AG20443 (cell line): ENCODE data around the gene RFXANK.

ENCODE experiments used
- DNase-seq: peaks from one replicate; pipeline ENCODE4 v3.0.0; 2012; ENCODE audit warnings: low spot score, mixed read lengths

The RFXANK gene

DNA sequence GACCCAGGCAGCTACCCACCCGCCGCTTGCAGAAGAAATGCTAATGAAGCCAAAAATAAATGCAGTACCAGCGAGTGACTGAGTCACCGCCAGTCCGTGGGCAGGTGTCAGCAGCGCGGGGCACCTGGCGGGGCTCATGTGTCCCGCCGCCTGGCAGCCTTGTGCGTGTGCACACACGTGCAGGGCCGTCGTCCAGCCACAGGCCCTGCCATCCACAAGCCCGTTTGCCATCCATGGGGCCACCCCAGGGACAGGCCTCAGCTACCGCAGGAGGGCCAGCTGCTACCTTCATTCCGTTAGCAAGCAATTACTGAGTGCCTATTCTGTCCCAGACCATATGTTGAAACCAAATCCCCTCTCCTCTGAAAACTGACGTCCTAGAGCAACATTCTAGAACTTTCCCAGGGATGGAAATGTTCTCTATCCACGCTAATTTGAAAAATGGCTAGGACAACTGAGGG, 40.2 kb downstream of the RFXANK start:
- DNase-seq = no peak

DNA sequence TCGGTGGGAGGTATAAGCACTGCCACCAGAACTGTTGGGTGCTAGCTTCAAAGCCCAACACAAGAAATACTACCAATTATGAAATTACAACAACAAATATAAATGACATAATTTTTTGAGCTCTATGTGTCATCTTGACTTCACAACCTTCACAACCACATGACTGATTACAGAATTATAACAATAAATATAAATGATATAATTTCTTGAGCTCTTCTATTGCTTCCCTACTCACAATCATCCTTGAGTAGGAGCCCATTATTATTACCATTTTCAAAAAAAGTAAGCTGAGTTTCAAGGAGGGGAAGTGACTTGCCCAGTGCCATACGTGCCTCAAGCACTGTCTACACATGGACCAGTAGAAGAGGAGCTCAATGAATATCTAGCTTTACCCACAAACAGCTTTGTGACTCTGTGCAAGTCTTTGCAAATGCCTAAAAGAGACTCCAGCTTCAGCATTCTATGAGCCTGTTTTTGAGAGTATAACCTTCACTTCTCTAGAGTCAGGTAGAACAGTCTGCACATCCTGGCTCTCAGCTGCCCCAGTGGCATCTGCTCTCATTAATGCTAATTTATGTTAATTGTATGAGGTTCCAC, 42.3 kb downstream of the RFXANK start:
- DNase-seq = no peak

DNA sequence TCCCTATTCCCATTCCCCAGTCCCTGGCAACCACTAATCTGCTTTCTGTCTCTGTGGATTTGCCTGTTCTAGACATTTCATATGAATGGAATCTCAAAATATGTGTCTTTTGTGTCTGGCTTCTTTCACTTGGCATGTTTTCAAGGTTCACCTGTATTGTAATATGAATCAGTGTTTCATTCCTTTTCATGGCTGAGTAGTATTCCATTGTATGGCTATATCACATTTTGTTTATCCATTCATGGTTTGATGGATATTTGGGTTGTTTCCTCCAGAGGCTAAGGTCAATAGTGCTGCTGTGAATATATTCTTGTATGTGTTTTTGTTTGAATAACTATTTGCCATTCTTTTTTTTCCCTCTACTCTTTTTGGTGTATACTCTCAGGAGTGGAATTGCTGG, 44.1 kb downstream of the RFXANK start:
- no peak for DNase-seq

DNA sequence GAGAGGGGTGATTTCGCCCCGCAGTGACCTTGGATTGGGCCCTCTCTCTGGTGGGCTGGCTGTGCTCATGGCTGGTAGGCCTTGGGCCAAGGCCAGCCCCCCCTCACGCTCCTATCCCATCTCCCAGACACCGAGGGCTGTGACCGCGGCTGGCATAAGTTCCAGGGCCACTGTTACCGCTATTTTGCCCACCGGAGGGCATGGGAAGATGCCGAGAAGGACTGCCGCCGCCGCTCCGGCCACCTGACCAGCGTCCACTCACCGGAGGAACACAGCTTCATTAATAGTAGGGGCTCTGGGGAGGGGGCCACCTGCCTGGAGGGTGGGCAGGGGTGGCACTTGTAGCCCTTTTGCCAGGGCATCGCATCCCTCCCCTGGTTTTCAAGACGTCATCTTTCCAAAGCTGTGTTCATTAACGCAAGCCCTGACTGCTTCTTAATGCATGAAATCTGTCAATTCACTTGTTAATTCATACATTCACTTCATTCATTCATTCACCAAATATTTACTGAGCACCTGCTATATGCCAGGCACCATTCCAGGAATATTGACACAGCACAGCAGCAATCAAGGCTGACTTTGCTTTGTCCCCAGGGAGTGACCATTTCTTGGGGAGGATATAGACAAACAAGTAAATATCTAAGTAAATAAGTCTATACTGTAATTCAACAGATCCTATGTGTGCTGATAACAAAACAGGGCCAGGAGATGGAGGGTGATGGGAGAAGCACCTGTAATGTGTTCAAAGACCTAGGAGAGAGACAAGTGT, 46.3 kb downstream of the RFXANK start:
- no peak for DNase-seq

DNA sequence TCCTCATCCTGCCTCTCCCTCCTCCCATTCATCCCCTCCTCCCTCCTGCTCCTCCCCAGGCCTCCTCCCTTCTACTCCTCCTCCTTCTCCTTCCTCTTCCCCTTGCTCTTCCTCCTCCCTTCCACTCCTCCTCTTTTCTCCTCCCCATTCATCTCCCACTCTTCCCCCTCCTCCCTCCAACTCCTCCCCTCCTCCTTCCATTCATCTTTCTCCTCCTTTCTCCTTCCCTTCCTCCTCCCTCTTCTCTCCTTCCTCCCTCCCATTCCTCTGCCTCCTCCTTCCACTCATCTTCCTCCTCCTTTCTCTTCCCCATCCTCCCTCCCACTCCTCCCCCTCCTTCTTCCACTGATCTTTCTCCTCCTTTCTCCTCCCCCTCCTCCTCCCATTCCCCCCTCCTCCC, 47.6 kb downstream of the RFXANK start:
- DNase-seq = no peak

DNA sequence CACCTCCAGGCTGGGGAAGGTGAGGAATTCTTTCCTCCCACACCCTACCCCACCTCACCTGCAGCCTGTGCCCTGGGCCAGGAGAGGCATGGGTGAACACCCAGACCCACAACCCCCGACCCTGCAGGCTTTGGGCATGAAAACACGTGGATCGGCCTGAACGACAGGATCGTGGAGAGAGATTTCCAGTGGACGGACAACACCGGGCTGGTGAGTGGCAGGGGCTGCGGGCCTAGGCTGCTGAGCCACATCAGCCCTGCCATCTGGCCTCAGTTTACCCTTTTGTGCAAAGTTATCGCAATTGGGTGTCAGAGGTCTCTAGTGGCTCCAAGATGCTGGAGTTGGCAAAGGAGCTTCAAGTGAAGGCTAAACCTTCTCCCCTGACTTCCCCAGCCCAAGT, 48.4 kb downstream of the RFXANK start:
- DNase-seq = no peak

DNA sequence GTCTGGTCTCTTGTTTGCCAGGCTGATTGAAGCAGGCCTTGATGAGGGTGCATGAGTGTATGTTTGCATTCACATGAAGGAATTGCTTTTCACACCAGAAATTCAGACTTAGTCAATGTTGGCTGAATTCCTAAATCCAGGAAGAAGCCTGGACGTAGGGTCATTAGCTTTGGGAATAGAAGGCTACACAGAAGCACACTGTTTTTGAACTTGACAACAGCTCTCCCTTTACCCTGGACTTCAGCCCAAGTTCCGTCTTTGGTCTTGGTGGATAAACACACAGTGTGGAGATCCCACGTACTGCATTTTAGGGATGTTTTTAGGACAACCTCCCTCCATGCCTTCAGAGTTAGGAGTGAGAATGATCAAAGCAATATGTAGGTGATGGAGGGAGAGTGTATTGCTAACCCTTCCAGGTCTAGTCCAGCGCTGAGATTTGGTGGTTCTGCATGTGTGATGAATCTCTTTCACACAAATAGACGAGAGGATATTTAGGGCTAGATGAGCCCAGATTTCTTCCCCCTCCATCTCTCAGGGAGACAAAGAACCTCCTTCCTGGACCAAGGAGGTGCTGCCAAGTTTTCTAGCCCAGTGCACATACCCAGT, 58.2 kb downstream of the RFXANK start:
- no peak for DNase-seq
